Measurements from ENCODE around the gene XCL2. TPM values are rescaled to one million over a fixed set of nuclear protein-coding genes. Genes with fewer than 3 reads are reported as not detected.
A peak's percentile ranks its signal among the peaks of the same experiment; 100 is the strongest.

XCL2 gene
- total and polyA plus RNA-seq, 5 donors from 2014 or later, result 0.83 TPM; not detected in 4

DNA sequence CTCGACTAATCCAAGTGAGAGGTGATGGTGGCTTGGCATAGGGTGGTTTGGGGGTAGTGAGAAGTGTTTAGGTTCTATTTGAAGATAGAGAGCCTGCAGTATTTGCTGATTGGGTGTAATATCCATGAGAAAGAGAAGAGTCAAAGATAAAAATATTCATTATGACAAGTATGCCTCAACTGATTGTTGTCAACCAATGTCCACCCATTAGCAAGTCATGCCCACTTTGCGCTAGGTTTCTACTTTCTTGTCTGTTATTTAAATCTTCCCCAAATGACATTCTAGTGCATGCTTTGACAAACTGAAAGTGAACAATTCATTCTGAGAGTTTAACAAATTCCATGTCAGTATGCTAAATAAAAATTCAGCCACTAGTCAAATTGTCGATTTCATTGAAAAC lies 28.8 kb upstream of the XCL2 start:
- Histone ChIP-seq H3K27me3 (ENCODE audit: control insufficient read depth, insufficient read depth, low read length) (peaks cover 7% of the 10 kb centered on the region), H3K9me3 (ENCODE audit: control insufficient read depth in 2 of 2, low read length in 2 of 2) (no peaks in the 10 kb centered on the region), H3K4me1 (ENCODE audit: control insufficient read depth, insufficient read depth, low read length, poor library complexity, severe bottlenecking) (no peaks in the 10 kb centered on the region), H3K36me3 (ENCODE audit: control insufficient read depth, insufficient read depth, low read length) (no peaks in the 10 kb centered on the region), H3K27ac (ENCODE audit: insufficient read depth, low read length, poor library complexity, severe bottlenecking) (no peak overlapping the region), H3K4me3 (ENCODE audit: low read depth, low read length) (no peak overlapping the region)
- Mint-ChIP-seq H3K36me3 (no peaks in the 10 kb centered on the region), H3K4me3 (no peak overlapping the region), H3K9me3 (no peaks in the 10 kb centered on the region), H3K27ac (no peak overlapping the region), H3K27me3 (peaks cover 25% of the 10 kb centered on the region), H3K4me1 (peaks cover 0 to 13% (median 7%) of the 10 kb centered on the region in 4 donors)
- DNase-seq, result peak in 1 of 3 donors; percentile 7
- no peak for ATAC-seq (ENCODE audit: low read depth in 2 of 2)

- peaks cover 0 to 13% (median 7%) of the 10 kb centered on the region in 4 donors for H3K4me1 Mint-ChIP-seq
- H3K27me3 ChIP-seq (ENCODE audit: control insufficient read depth, insufficient read depth, low read length), result peaks cover 11% of the 10 kb centered on the region
- H3K9me3 Mint-ChIP-seq, result no peaks in the 10 kb centered on the region
- H3K4me3 Mint-ChIP-seq, result no peak overlapping the region
- no peaks in the 10 kb centered on the region for H3K4me1 ChIP-seq (ENCODE audit: control insufficient read depth, insufficient read depth, low read length, poor library complexity, severe bottlenecking)
- H3K27me3 Mint-ChIP-seq, result peaks cover 31% of the 10 kb centered on the region
- no peak overlapping the region for H3K27ac Mint-ChIP-seq
- ATAC-seq (ENCODE audit: low read depth in 2 of 2) (no peak), DNase-seq (no peak)
- no peaks in the 10 kb centered on the region for H3K36me3 Mint-ChIP-seq
- H3K9me3 ChIP-seq (ENCODE audit: control insufficient read depth in 2 of 2, low read length in 2 of 2), result no peaks in the 10 kb centered on the region
- H3K36me3 ChIP-seq (ENCODE audit: control insufficient read depth, insufficient read depth, low read length), result no peaks in the 10 kb centered on the region
- H3K27ac ChIP-seq (ENCODE audit: insufficient read depth, low read length, poor library complexity, severe bottlenecking), result no peak overlapping the region
- no peak overlapping the region for H3K4me3 ChIP-seq (ENCODE audit: low read depth, low read length)
Measured at GRCh38 chr1:168570652-168571051, 26.9 kb upstream of the XCL2 start.

- Mint-ChIP-seq H3K9me3 (peaks cover 0 to 5% (median 0%) of the 10 kb centered on the region in 7 donors), H3K4me1 (peaks cover 0 to 8% (median 0%) of the 10 kb centered on the region in 4 donors), H3K4me3 (no peak overlapping the region), H3K36me3 (no peaks in the 10 kb centered on the region), H3K27ac (no peak overlapping the region), H3K27me3 (peaks cover 36% of the 10 kb centered on the region)
- Histone ChIP-seq H3K36me3 (ENCODE audit: control insufficient read depth, insufficient read depth, low read length) (no peaks in the 10 kb centered on the region), H3K4me1 (ENCODE audit: control insufficient read depth, insufficient read depth, low read length, poor library complexity, severe bottlenecking) (no peaks in the 10 kb centered on the region), H3K4me3 (ENCODE audit: low read depth, low read length) (no peak overlapping the region), H3K9me3 (ENCODE audit: control insufficient read depth in 2 of 2, low read length in 2 of 2) (no peaks in the 10 kb centered on the region), H3K27me3 (ENCODE audit: control insufficient read depth, insufficient read depth, low read length) (peaks cover 11% of the 10 kb centered on the region), H3K27ac (ENCODE audit: insufficient read depth, low read length, poor library complexity, severe bottlenecking) (no peak overlapping the region)
- no peak for DNase-seq
- ATAC-seq (ENCODE audit: low read depth in 2 of 2), result no peak
Measured at GRCh38 chr1:168568346-168568745, 24.5 kb upstream of the XCL2 start.

DNA sequence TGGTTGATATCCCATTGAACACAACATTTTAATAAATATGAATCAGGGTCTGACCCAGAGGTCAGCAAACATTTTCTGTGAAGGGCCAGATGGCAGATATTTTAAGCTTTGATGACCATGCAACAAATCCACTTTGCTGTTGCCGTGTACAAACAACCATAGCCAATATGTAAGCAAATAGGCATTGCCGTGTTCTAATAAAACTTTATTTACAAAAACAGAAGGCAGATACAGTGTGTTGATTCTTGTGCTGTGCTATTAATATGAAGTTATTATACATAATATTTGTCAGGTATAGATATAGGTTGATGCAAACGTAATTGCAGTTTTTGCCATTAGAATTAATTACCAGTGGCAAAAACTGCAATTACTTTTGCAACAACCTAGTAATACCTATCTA lies 23.8 kb upstream of the XCL2 start:
- H3K9me3 ChIP-seq (ENCODE audit: control insufficient read depth in 2 of 2, low read length in 2 of 2), result no peaks in the 10 kb centered on the region
- Mint-ChIP-seq H3K36me3 (no peaks in the 10 kb centered on the region), H3K9me3 (peaks cover 0 to 5% (median 0%) of the 10 kb centered on the region in 7 donors), H3K27me3 (peaks cover 39% of the 10 kb centered on the region), H3K27ac (no peak overlapping the region), H3K4me1 (peaks cover 0 to 8% (median 2%) of the 10 kb centered on the region in 4 donors), H3K4me3 (no peak overlapping the region)
- H3K27ac ChIP-seq (ENCODE audit: insufficient read depth, low read length, poor library complexity, severe bottlenecking), result no peak overlapping the region
- H3K36me3 ChIP-seq (ENCODE audit: control insufficient read depth, insufficient read depth, low read length), result no peaks in the 10 kb centered on the region
- peaks cover 11% of the 10 kb centered on the region for H3K27me3 ChIP-seq (ENCODE audit: control insufficient read depth, insufficient read depth, low read length)
- no peaks in the 10 kb centered on the region for H3K4me1 ChIP-seq (ENCODE audit: control insufficient read depth, insufficient read depth, low read length, poor library complexity, severe bottlenecking)
- ATAC-seq (ENCODE audit: low read depth in 2 of 2), result no peak
- no peak overlapping the region for H3K4me3 ChIP-seq (ENCODE audit: low read depth, low read length)
- DNase-seq, result no peak

- Histone ChIP-seq H3K27ac (ENCODE audit: insufficient read depth, low read length, poor library complexity, severe bottlenecking) (no peak overlapping the region), H3K36me3 (ENCODE audit: control insufficient read depth, insufficient read depth, low read length) (no peaks in the 10 kb centered on the region), H3K9me3 (ENCODE audit: control insufficient read depth in 2 of 2, low read length in 2 of 2) (no peaks in the 10 kb centered on the region), H3K4me1 (ENCODE audit: control insufficient read depth, insufficient read depth, low read length, poor library complexity, severe bottlenecking) (no peaks in the 10 kb centered on the region), H3K4me3 (ENCODE audit: low read depth, low read length) (no peak overlapping the region), H3K27me3 (ENCODE audit: control insufficient read depth, insufficient read depth, low read length) (peaks cover 7% of the 10 kb centered on the region)
- DNase-seq (no peak), ATAC-seq (ENCODE audit: low read depth in 2 of 2) (no peak)
- Mint-ChIP-seq H3K9me3 (peaks cover 0 to 5% (median 0%) of the 10 kb centered on the region in 7 donors), H3K4me1 (peaks cover 0 to 4% (median 1%) of the 10 kb centered on the region in 4 donors), H3K4me3 (no peak overlapping the region), H3K27ac (no peak overlapping the region), H3K36me3 (no peaks in the 10 kb centered on the region), H3K27me3 (peaks cover 34% of the 10 kb centered on the region)
Measured at GRCh38 chr1:168567007-168567406, 23.2 kb upstream of the XCL2 start.

- Mint-ChIP-seq H3K27ac (no peak overlapping the region), H3K4me1 (peaks cover 0 to 4% (median 0%) of the 10 kb centered on the region in 4 donors), H3K4me3 (no peak overlapping the region), H3K27me3 (peaks cover 29% of the 10 kb centered on the region), H3K9me3 (peaks cover 0 to 5% (median 0%) of the 10 kb centered on the region in 7 donors), H3K36me3 (no peaks in the 10 kb centered on the region)
- Histone ChIP-seq H3K4me3 (ENCODE audit: low read depth, low read length) (no peak overlapping the region), H3K36me3 (ENCODE audit: control insufficient read depth, insufficient read depth, low read length) (no peaks in the 10 kb centered on the region), H3K27me3 (ENCODE audit: control insufficient read depth, insufficient read depth, low read length) (peaks cover 7% of the 10 kb centered on the region), H3K9me3 (ENCODE audit: control insufficient read depth in 2 of 2, low read length in 2 of 2) (no peaks in the 10 kb centered on the region), H3K4me1 (ENCODE audit: control insufficient read depth, insufficient read depth, low read length, poor library complexity, severe bottlenecking) (no peaks in the 10 kb centered on the region), H3K27ac (ENCODE audit: insufficient read depth, low read length, poor library complexity, severe bottlenecking) (no peak overlapping the region)
- DNase-seq (no peak), ATAC-seq (ENCODE audit: low read depth in 2 of 2) (no peak)
Measured at GRCh38 chr1:168565825-168566224, 22.0 kb upstream of the XCL2 start.

DNA sequence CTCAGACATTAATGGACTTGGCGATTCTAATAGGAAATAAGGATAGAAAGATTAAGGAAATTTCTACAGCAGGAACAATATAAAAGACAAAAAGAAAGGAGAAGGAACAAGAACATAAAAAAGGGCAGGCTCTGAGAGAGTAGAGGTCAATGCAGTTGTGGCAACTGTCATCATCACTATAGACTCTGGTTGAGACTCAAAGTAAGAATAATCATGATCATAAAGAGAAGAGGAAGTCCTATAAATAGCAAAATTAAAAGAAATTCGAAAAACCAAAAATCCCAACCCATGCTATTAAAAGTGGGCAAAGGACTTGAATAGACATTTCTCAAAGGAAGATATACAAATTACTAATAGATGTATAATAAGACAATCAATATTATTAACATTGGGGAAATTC lies 18.2 kb upstream of the XCL2 start:
- peaks cover 0 to 8% (median under 1%) of the 10 kb centered on the region in 4 donors for H3K4me1 Mint-ChIP-seq
- H3K4me3 Mint-ChIP-seq, result no peak overlapping the region
- peaks cover 26% of the 10 kb centered on the region for H3K27me3 Mint-ChIP-seq
- no peaks in the 10 kb centered on the region for H3K9me3 ChIP-seq (ENCODE audit: control insufficient read depth in 2 of 2, low read length in 2 of 2)
- H3K36me3 ChIP-seq (ENCODE audit: control insufficient read depth, insufficient read depth, low read length), result no peaks in the 10 kb centered on the region
- H3K27ac ChIP-seq (ENCODE audit: insufficient read depth, low read length, poor library complexity, severe bottlenecking), result no peak overlapping the region
- peaks cover 2% of the 10 kb centered on the region for H3K27me3 ChIP-seq (ENCODE audit: control insufficient read depth, insufficient read depth, low read length)
- no peak for ATAC-seq (ENCODE audit: low read depth in 2 of 2)
- H3K4me1 ChIP-seq (ENCODE audit: control insufficient read depth, insufficient read depth, low read length, poor library complexity, severe bottlenecking), result no peaks in the 10 kb centered on the region
- H3K27ac Mint-ChIP-seq, result no peak overlapping the region
- DNase-seq, result no peak
- no peak overlapping the region for H3K4me3 ChIP-seq (ENCODE audit: low read depth, low read length)
- H3K9me3 Mint-ChIP-seq, result peaks cover 0 to 5% (median 0%) of the 10 kb centered on the region in 7 donors
- no peaks in the 10 kb centered on the region for H3K36me3 Mint-ChIP-seq

DNA sequence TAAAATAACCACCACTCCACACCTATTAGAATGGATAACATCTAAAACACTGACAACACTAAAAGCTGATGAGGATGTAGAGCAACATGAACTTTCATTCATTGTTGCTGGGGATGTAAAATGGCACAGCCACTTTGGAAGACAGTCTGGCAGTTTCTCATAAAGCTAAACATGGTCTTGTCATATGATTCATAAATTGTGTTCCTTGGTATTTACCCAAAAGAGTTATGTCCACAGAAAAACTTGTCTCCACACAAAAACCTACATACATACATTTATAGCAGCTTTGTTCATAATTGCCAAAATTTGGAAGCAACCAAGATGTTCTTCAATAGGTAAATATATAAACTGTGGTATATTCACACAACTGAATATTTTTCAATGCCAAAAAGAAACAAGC lies 16.6 kb upstream of the XCL2 start:
- Mint-ChIP-seq H3K27me3 (peaks cover 26% of the 10 kb centered on the region), H3K27ac (no peak overlapping the region), H3K4me1 (peaks cover 0 to 10% (median 5%) of the 10 kb centered on the region in 4 donors), H3K9me3 (peaks cover 0 to 5% (median 0%) of the 10 kb centered on the region in 7 donors), H3K36me3 (no peaks in the 10 kb centered on the region), H3K4me3 (no peak overlapping the region)
- ATAC-seq (ENCODE audit: low read depth in 2 of 2) (no peak), DNase-seq (no peak)
- Histone ChIP-seq H3K9me3 (ENCODE audit: control insufficient read depth in 2 of 2, low read length in 2 of 2) (no peaks in the 10 kb centered on the region), H3K4me3 (ENCODE audit: low read depth, low read length) (no peak overlapping the region), H3K27me3 (ENCODE audit: control insufficient read depth, insufficient read depth, low read length) (peaks cover 2% of the 10 kb centered on the region), H3K4me1 (ENCODE audit: control insufficient read depth, insufficient read depth, low read length, poor library complexity, severe bottlenecking) (no peaks in the 10 kb centered on the region), H3K36me3 (ENCODE audit: control insufficient read depth, insufficient read depth, low read length) (no peaks in the 10 kb centered on the region), H3K27ac (ENCODE audit: insufficient read depth, low read length, poor library complexity, severe bottlenecking) (no peak overlapping the region)
